VCaP (cell line): Measurements from ENCODE around the gene FMNL3.

ENCODE experiments used
- H3K27ac ChIP-seq: fragments of 450-650 bp; 2 replicates; pipeline ENCODE4 v1.5.1; 2017
- TF ChIP-seq, protein P1 (sequence below): fragments of 450-650 bp; conservative IDR thresholded peaks from 2 replicates; pipeline ENCODE4 v1.5.1; 2017; ENCODE audit warnings: mild to moderate bottlenecking, moderate library complexity

FMNL3 gene

DNA sequence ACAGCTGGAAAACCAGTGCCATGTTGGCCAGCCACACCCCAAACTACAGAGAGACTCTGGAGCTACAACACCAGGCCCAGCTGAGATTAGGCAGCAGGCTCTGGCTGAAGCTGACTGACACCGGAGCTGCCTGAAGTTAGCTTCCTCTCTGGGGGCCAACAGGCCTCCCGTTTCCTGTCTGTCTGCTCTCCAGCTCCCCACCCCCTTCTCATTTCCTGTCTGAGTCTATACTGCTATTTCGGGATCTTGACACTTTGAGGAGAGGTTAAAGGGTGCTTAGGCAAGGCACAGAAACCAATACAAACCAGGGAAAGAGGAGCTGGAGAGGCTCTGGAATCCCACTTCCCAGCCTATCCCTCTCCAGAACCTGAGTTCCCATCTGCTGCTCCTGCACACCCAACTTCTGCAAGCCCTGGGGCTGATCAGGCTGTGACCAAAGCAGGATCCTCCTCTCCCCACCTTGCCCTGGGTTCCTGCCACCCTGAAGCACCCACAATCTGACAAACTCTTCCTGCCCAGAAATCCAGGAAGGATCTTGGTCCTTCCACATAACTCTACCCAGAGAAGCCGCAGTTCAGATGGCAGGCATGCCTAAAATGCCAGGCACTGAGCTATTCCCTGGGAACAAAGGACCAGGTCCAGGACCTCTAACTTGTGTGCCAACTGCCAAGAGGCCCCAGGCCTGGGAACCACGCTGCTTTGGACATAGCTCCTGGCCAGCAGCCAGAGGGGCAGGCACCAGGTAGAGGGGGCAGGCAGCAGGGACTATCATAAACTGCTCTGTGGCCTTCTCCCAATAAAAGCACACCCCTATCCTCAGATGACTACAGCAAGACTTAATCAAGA is 44.0 kb downstream of the FMNL3 start:
- TF ChIP-seq, protein P1, sequence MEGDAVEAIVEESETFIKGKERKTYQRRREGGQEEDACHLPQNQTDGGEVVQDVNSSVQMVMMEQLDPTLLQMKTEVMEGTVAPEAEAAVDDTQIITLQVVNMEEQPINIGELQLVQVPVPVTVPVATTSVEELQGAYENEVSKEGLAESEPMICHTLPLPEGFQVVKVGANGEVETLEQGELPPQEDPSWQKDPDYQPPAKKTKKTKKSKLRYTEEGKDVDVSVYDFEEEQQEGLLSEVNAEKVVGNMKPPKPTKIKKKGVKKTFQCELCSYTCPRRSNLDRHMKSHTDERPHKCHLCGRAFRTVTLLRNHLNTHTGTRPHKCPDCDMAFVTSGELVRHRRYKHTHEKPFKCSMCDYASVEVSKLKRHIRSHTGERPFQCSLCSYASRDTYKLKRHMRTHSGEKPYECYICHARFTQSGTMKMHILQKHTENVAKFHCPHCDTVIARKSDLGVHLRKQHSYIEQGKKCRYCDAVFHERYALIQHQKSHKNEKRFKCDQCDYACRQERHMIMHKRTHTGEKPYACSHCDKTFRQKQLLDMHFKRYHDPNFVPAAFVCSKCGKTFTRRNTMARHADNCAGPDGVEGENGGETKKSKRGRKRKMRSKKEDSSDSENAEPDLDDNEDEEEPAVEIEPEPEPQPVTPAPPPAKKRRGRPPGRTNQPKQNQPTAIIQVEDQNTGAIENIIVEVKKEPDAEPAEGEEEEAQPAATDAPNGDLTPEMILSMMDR = no peak
- no peak overlapping the region for H3K27ac ChIP-seq

DNA sequence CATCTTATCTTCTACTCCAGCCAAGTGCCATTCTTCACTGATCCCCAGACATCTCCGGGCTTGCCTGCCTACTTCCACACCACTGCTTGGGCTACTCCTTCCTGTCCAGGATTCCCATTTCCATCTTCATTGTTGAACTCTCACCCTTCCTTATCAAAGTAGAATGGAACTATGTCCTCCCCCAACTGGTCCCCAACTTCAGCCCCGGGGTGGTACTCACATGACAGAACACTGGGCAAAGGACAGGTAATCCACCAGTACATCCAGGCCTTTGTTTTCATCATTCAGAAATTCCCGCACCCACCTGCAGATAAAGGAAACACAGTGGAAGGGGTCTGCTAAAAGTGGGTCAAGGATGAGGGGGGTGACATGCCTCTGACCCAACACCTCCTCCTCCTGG is 45.5 kb downstream of the FMNL3 start:
- no peak overlapping the region for H3K27ac ChIP-seq
- TF ChIP-seq, protein P1 = no peak

DNA sequence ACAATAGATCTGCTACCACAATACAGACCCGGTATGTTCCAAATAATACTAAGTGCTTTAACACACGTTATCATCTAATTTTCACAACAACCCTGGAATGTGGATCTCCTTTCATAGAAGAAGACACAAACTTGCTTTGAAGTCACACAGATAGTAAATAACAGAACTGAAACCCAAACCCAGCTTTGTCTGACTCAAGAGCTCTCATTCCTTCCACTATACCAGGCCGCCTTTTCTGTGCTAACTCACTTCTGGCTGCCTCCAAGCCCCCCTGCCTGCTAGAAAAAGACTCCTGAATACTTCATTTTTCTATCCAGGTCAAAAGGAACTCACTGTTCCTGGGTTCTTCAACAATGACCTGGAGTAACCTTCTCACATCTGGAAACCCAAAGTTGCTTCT is 46.0 kb downstream of the FMNL3 start:
- TF ChIP-seq, protein P1 = no peak
- no peak overlapping the region for H3K27ac ChIP-seq

DNA sequence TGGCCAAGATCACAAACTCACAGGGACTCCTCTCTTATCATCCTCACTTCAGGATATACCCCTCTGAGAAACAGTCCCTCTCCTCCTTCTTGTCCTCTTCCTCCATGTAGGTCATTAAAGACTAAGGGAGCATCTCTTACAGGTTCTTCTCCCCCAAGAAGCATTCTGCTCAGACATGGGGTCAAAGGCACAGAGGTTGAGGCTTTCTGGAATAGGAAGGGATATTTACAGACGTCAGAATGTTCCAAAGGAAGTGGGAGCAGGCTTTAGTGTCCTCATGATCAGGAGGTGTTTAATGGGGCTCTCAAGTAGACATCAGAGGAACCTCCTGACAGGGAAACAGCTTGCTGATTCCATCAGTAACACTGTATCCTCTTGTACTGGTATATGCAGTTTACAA is 47.5 kb downstream of the FMNL3 start:
- H3K27ac ChIP-seq = no peak overlapping the region
- TF ChIP-seq, protein P1 = no peak

DNA sequence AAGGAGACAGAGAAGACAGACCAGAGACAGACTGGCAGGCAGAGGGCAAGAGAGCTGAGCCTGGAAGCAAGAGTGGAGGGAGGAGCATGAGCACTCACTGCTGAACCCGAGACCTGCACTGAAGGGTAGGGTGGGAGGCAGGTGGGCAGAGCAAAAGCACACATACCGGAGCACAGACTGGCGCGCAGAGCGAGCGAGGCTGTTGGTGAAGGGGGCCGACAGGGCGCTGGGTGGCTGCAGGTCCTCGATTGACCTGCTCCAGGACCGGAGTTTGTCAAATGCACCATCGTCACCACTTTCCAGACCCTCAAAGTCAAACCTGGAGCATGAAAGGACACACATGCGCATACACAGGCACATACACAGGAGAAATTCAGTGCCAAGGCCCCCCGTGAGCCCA is 48.9 kb downstream of the FMNL3 start:
- H3K27ac ChIP-seq = no peak overlapping the region
- TF ChIP-seq, protein P1 = no peak

DNA sequence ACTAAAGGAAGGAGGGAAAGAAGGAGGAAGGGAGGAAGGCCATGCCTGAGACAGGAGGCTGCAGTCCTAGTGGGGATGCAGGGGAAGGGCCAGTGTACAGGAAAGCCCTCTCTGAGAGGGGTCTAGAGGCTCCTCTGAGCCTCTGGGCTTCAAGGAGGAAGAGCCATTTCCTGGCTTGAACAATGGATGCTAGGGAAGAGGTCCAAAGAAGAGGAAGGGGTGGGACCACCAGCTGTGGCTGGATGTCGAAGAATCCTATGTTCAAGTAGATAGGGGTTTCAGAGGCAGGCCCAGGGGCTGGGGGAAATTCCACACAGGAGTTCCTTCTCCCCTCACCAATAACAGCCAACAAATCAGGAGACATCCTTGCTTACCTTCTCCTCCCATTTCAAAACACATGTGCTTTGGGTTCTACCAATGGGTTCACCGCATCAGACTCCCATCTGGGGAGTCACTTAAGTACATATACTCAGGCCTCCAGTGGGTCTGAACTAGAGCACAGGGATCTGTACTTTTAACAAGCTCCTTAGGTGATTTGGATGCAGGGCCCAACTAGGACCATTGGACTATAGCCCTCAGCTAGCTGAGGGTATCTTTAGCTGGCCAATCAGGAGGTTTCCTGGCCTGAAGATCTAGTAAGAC is 51.5 kb downstream of the FMNL3 start:
- no peak overlapping the region for H3K27ac ChIP-seq
- TF ChIP-seq, protein P1 = no peak

DNA sequence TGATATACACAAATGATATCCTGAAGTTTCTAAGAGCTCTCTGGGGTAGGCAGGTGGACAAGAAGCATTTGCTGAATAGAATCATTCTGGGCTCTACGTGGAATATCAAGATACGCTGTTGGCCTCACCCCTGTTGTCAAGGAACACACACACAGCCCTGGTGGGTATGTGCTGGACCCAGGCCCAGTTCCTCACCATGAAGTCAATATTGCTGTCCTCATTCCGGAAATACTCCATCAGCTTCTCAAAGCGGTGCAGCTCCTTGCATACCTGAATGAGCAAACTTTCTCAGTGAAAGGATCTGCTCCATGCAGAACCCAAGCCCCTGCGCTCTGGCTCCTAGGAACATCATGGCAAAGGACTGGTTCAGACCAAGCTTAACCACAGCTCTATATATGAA is 52.5 kb downstream of the FMNL3 start:
- TF ChIP-seq, protein P1 = no peak
- H3K27ac ChIP-seq = no peak overlapping the region
